H9 (cell line): ENCODE measurements around the gene CACNA2D3. TPM values are rescaled to one million over a fixed set of nuclear protein-coding genes. Genes with fewer than 3 reads are reported as not detected.

Experiments used
- DNase-seq: peaks from one replicate; pipeline ENCODE4 v3.0.0-alpha.2; 2017
- H2AFZ ChIP-seq: one replicate; pipeline ENCODE4 v1.6.1; 2013; ENCODE audit warnings: mild to moderate bottlenecking, low read length, control low read depth, moderate library complexity
- H2AK5ac ChIP-seq: 2 replicates; pipeline ENCODE4 v1.6.1; 2013; ENCODE audit warnings: low read length, control low read depth, mixed read lengths; ENCODE audit not compliant: insufficient read length
- H2BK120ac ChIP-seq: one replicate; pipeline ENCODE4 v1.6.1; 2013; ENCODE audit warnings: low read depth, mild to moderate bottlenecking, low read length, control low read depth, inconsistent platforms; ENCODE audit not compliant: poor library complexity, severe bottlenecking
- H2BK12ac ChIP-seq: 2 replicates; pipeline ENCODE4 v1.6.1; 2013; ENCODE audit warnings: low read length, control low read depth, mixed read lengths, low read depth; ENCODE audit not compliant: insufficient read length
- H2BK15ac ChIP-seq: 2 replicates; pipeline ENCODE4 v1.6.1; 2013; ENCODE audit warnings: low read depth, low read length, control low read depth
- H2BK20ac ChIP-seq: one replicate; pipeline ENCODE4 v1.6.1; 2013; ENCODE audit warnings: low read depth, mild to moderate bottlenecking, low read length, control low read depth, inconsistent platforms; ENCODE audit not compliant: poor library complexity, severe bottlenecking
- H2BK5ac ChIP-seq: 2 replicates; pipeline ENCODE4 v1.6.1; 2013; ENCODE audit warnings: low read length, control low read depth, mixed read lengths; ENCODE audit not compliant: insufficient read length
- H3K14ac ChIP-seq: 2 replicates; pipeline ENCODE4 v1.6.1; 2013; ENCODE audit warnings: low read length, control low read depth; ENCODE audit not compliant: insufficient read depth
- H3K18ac ChIP-seq: 2 replicates; pipeline ENCODE4 v1.6.1; 2013; ENCODE audit warnings: low read depth, mild to moderate bottlenecking, mixed read lengths, low read length, control low read depth; ENCODE audit not compliant: insufficient read length
- H3K23ac ChIP-seq: 2 replicates; pipeline ENCODE4 v1.6.1; 2013; ENCODE audit warnings: low read length, control low read depth, mixed read lengths, low read depth; ENCODE audit not compliant: insufficient read length
- H3K23me2 ChIP-seq: 2 replicates; pipeline ENCODE4 v1.6.1; 2013; ENCODE audit warnings: low read depth, mild to moderate bottlenecking, mixed read lengths, low read length, control low read depth; ENCODE audit not compliant: insufficient read length, poor library complexity, severe bottlenecking
- H3K27ac ChIP-seq: 2 replicates; pipeline ENCODE4 v1.5.1; 2013; ENCODE audit warnings: low read length, control low read depth, mixed read lengths, low read depth; ENCODE audit not compliant: insufficient read length
- H3K27me3 ChIP-seq: 2 replicates; pipeline ENCODE4 v1.6.1; 2013; ENCODE audit warnings: low read length, control low read depth, inconsistent platforms; ENCODE audit not compliant: insufficient read depth
- H3K4ac ChIP-seq: 2 replicates; pipeline ENCODE4 v1.6.1; 2013; ENCODE audit warnings: low read depth, mild to moderate bottlenecking, control low read depth, inconsistent platforms, low read length, moderate library complexity
- H3K4me1 ChIP-seq: 2 replicates; pipeline ENCODE4 v1.6.1; 2013; ENCODE audit warnings: low read length, control low read depth, inconsistent platforms; ENCODE audit not compliant: insufficient read depth
- H3K4me2 ChIP-seq: 2 replicates; pipeline ENCODE4 v1.6.1; 2013; ENCODE audit warnings: low read length, control low read depth, mixed read lengths; ENCODE audit not compliant: insufficient read length, insufficient read depth
- H3K56ac ChIP-seq: 2 replicates; pipeline ENCODE4 v1.6.1; 2013; ENCODE audit warnings: low read depth, mild to moderate bottlenecking, mixed read lengths, low read length, control low read depth; ENCODE audit not compliant: insufficient read length
- H3K79me1 ChIP-seq: 2 replicates; pipeline ENCODE4 v1.6.1; 2013; ENCODE audit warnings: low read depth, mild to moderate bottlenecking, moderate library complexity, low read length, control low read depth, inconsistent platforms; ENCODE audit not compliant: insufficient read depth, poor library complexity, severe bottlenecking
- H3K79me2 ChIP-seq: 2 replicates; pipeline ENCODE4 v1.6.1; 2013; ENCODE audit warnings: low read length, control low read depth, inconsistent platforms; ENCODE audit not compliant: insufficient read depth
- H3K9ac ChIP-seq: 2 replicates; pipeline ENCODE4 v1.6.1; 2013; ENCODE audit warnings: low read length, control low read depth, mixed read lengths; ENCODE audit not compliant: insufficient read length; ENCODE audit errors: extremely low read depth
- H3K9me3 ChIP-seq: one replicate; pipeline ENCODE4 v1.6.1; 2013; ENCODE audit warnings: low read depth, low read length, inconsistent platforms; ENCODE audit not compliant: control insufficient read depth
- H3T11ph ChIP-seq: one replicate; pipeline ENCODE4 v1.6.1; 2013; ENCODE audit warnings: mild to moderate bottlenecking, low read length, control low read depth, inconsistent platforms
- H4K20me1 ChIP-seq: one replicate; pipeline ENCODE4 v1.6.1; 2013; ENCODE audit not compliant: control insufficient read depth, insufficient read length, insufficient read depth
- H4K5ac ChIP-seq: 2 replicates; pipeline ENCODE4 v1.6.1; 2013; ENCODE audit warnings: low read depth, mild to moderate bottlenecking, mixed read lengths, low read length, control low read depth; ENCODE audit not compliant: insufficient read length
- H4K8ac ChIP-seq: replicated peaks from 2 replicates; pipeline ENCODE4 v1.6.1; 2013; ENCODE audit warnings: low read length, control low read depth, mixed read lengths, low read depth; ENCODE audit not compliant: insufficient read length
- H4K91ac ChIP-seq: 2 replicates; pipeline ENCODE4 v1.6.1; 2013; ENCODE audit warnings: low read depth, mild to moderate bottlenecking, moderate library complexity, mixed read lengths, low read length, control low read depth; ENCODE audit not compliant: insufficient read length
- H3K27ac Mint-ChIP-seq, 3 experiments: 2 replicates in 2 of 3; 3 replicates in 1 of 3; pipeline ENCODE4 v1.8.0; 2020 to 2021; ENCODE audit warnings: mixed read lengths in 3 of 3, mild to moderate bottlenecking in 1 of 3, moderate library complexity in 1 of 3
- H3K27me3 Mint-ChIP-seq: 2 replicates; pipeline ENCODE4 v1.8.0; 2021; ENCODE audit warnings: low read depth, mild to moderate bottlenecking, moderate library complexity, mixed read lengths
- H3K36me3 Mint-ChIP-seq, 3 experiments: 2 replicates in 2 of 3; 3 replicates in 1 of 3; pipeline ENCODE4 v1.8.0; 2020 to 2021; ENCODE audit warnings: low read depth in 3 of 3, mixed read lengths in 3 of 3; ENCODE audit not compliant: insufficient read depth in 1 of 3
- H3K4me1 Mint-ChIP-seq, 2 experiments: 2 replicates each; pipeline ENCODE4 v1.8.0; 2020; ENCODE audit warnings: mixed read lengths in 2 of 2
- H3K4me3 Mint-ChIP-seq, 2 experiments: 2 replicates in 1 of 2; 3 replicates in 1 of 2; pipeline ENCODE4 v1.8.0; 2020 to 2021; ENCODE audit warnings: mild to moderate bottlenecking in 2 of 2, mixed read lengths in 2 of 2, moderate library complexity in 1 of 2
- H3K9me3 Mint-ChIP-seq, 2 experiments: 2 replicates in 1 of 2; 3 replicates in 1 of 2; pipeline ENCODE4 v1.8.0; 2020; ENCODE audit warnings: mild to moderate bottlenecking in 2 of 2, mixed read lengths in 2 of 2, moderate library complexity in 1 of 2
- CTCF ChIP-seq: fragments of 200-600 bp; sonication (generic); conservative IDR thresholded peaks from 3 replicates; pipeline ENCODE4 v1.8.0; 2021; ENCODE audit warnings: antibody characterized with exemption, mild to moderate bottlenecking
- WGBS: extraction: QIAGEN DNeasy Blood & Tissue Kit; methylation state at CpG from one replicate; pipeline ENCODE4 v1.1.7; 2013; ENCODE audit warnings: missing lambda C conversion rate, low lambda C conversion rate, mixed read lengths; ENCODE audit not compliant: insufficient read length; ENCODE audit errors: extremely low coverage; 5-methylcytosine and 5-hydroxymethylcytosine counted together
- total RNA-seq: library from RNA; stranded (reverse); gene quantifications from 2 replicates; pipeline ENCODE4 v1.2.1, GENCODE V29; 2021

The CACNA2D3 gene
- total RNA-seq, 1 experiment from 2014 or later = 3.2 TPM

- Histone ChIP-seq H2AFZ (no peak overlapping the region), H2BK20ac (no peak overlapping the region), H3T11ph (no peak overlapping the region), H3K23me2 (no peaks in the 10 kb centered on the region), H2BK15ac (no peak overlapping the region), H3K4ac (no peak overlapping the region), H3K9me3 (no peaks in the 10 kb centered on the region), H3K4me2 (no peak overlapping the region), H3K14ac (no peak overlapping the region), H3K18ac (no peak overlapping the region), H3K27ac (no peak overlapping the region), H3K4me1 (no peaks in the 10 kb centered on the region), H2BK5ac (no peak overlapping the region), H3K79me1 (no peaks in the 10 kb centered on the region), H2BK120ac (no peak overlapping the region), H3K27me3 (no peaks in the 10 kb centered on the region), H4K5ac (no peak overlapping the region), H4K20me1 (no peaks in the 10 kb centered on the region), H4K8ac (no peak overlapping the region), H2AK5ac (no peak overlapping the region), H3K23ac (no peak overlapping the region), H3K9ac (no peak overlapping the region), H3K79me2 (no peaks in the 10 kb centered on the region), H2BK12ac (no peak overlapping the region), H3K56ac (no peak overlapping the region), H4K91ac (no peak overlapping the region)
- Mint-ChIP-seq H3K36me3 (no peaks in the 10 kb centered on the region; a peak in 1 of 7 replicates), H3K27me3 (no peaks in the 10 kb centered on the region; the same call in 1 of the 2 replicates), H3K4me1 (0 out of 4 replicates have a peak, but pooled peaks cover 5% of the 10 kb centered on the region in 2 experiments), H3K27ac (no peak overlapping the region), H3K9me3 (peaks cover 2 to 3% of the 10 kb centered on the region in 2 experiments; a peak in 3 of 5 replicates), H3K4me3 (no peak overlapping the region)
- 100% methylated on average over 1 of the region's 8 CpGs for WGBS
- no peak for TF ChIP-seq CTCF
- DNase-seq = no peak
These were observed 359.4 kb downstream of the CACNA2D3 start for GRCh38 chr3:54481606-54482365.
